ENCODE data around the gene TNFSF10.
A peak's percentile ranks its signal among the peaks of the same experiment; 100 is the strongest.

The TNFSF10 gene

DNA sequence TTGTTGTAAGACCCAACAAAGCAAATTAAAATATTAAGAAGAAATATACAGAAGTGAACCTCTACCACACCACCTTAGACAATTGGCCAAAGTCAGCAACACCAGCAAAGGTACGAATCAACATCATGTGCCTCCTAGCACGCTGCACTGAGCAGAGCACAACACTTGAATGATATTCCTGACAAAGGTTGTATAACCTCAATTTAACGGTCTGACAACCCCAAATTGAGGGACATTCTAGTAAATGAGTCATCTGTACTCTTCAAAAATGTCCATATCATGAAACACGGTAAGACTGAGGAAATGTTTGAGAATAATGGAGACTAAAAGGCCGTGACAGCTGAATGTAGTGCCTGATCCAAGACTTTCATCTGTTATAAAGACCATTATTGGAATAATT, 41.3 kb upstream of the TNFSF10 start:
- Histone ChIP-seq H2BK120ac (ENCODE audit: insufficient read depth, low read length, poor library complexity) (no peak overlapping the region), H3K4ac (ENCODE audit: low read depth, low read length) (no peak overlapping the region), H3K4me3 (ENCODE audit: low read depth, low read length) (no peak overlapping the region), H2AK5ac (ENCODE audit: low read length) (no peak overlapping the region), H3K14ac (ENCODE audit: low read length) (no peak overlapping the region), H2AFZ (ENCODE audit: insufficient read depth, low read length, poor library complexity) (no peak overlapping the region), H3K4me2 (ENCODE audit: low read length) (no peak overlapping the region), H4K91ac (ENCODE audit: low read depth, low read length) (no peak overlapping the region), H2BK5ac (ENCODE audit: low read depth, low read length, poor library complexity) (no peak overlapping the region), H4K8ac (ENCODE audit: low read depth, low read length) (no peak overlapping the region), H3K4me1 (ENCODE audit: control insufficient read depth in 1 of 2, insufficient read depth in 2 of 2, low read length in 2 of 2) (no peaks in the 10 kb centered on the region), H2BK12ac (ENCODE audit: low read length) (no peak overlapping the region), H3K36me3 (ENCODE audit: control insufficient read depth in 1 of 2, insufficient read depth in 2 of 2, low read length in 2 of 2) (no peaks in the 10 kb centered on the region), H3K9ac (ENCODE audit: low read length) (no peak overlapping the region), H3K9me3 (ENCODE audit: insufficient read depth, low read depth, low read length) (no peaks in the 10 kb centered on the region), H3K27ac (ENCODE audit: low read depth, low read length) (no peak overlapping the region), H4K12ac (ENCODE audit: low read depth, low read length) (no peak overlapping the region), H3K79me1 (ENCODE audit: low read length) (no peaks in the 10 kb centered on the region), H3K18ac (ENCODE audit: low read length) (no peak overlapping the region), H3K79me2 (ENCODE audit: control insufficient read depth, insufficient read depth, low read length, poor library complexity) (no peaks in the 10 kb centered on the region), H3K23ac (ENCODE audit: low read length) (no peak overlapping the region), H3K27me3 (ENCODE audit: insufficient read depth, low read length) (no peaks in the 10 kb centered on the region)
- DNase-seq = no peak
- WGBS (ENCODE audit: extremely low coverage, insufficient coverage, insufficient read length) = no CpG with 5 or more reads among the region's 5 CpGs

DNA sequence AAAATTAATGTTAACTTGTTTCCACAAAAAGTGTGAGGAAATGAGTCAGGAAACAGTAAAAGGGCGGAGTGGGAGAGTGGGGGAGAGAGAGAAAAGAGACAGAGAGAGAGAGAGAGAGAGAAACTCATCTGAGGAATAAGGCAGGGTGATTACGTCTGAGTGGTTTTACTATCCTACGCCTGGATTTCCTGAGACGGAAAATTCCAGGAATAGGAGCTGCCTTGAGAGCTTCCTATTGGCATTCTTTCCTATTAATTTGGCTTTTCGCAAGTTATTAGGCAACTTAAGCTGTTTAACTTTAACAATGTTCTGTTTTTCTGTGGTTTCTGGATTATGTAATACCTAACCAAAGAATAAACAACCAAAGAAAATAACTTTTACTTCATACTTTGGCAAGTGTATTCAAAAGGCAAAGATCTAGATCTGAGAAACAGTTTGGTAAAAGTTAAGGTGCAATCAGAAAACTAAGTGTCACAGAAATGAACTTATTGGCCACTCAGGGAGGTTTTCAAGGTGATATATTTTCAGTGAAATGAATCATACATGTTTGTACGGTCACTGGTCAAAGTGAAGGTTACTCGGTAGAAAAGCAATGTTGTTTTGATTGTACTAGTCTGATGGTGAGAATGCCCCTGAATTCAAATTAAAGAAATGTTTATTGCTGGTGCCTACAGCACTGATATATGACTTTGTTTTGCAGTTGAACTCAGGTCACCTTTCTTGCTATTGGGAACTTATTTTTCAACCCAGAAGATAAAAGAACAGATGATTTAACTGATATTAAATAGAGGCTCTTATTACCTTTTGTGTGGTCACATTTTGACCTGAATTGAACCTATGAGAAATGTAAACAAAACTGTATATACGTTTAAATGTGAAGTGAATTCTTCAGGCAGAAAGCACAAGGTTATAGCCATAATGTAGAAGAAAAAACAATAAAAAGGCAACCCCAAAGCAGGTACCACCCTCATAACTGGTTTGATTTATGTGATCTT, 39.9 kb upstream of the TNFSF10 start:
- no peak overlapping the region for H2AK5ac ChIP-seq (ENCODE audit: low read length)
- H3K79me1 ChIP-seq (ENCODE audit: low read length) = no peaks in the 10 kb centered on the region
- no peak overlapping the region for H4K8ac ChIP-seq (ENCODE audit: low read depth, low read length)
- H3K79me2 ChIP-seq (ENCODE audit: control insufficient read depth, insufficient read depth, low read length, poor library complexity) = no peaks in the 10 kb centered on the region
- no peak overlapping the region for H3K4ac ChIP-seq (ENCODE audit: low read depth, low read length)
- no peak overlapping the region for H4K91ac ChIP-seq (ENCODE audit: low read depth, low read length)
- peak; percentile 48 to 81 for DNase-seq
- no peak overlapping the region for H3K4me3 ChIP-seq (ENCODE audit: low read depth, low read length)
- no peak overlapping the region for H3K4me2 ChIP-seq (ENCODE audit: low read length)
- H3K4me1 ChIP-seq (ENCODE audit: control insufficient read depth in 1 of 2, insufficient read depth in 2 of 2, low read length in 2 of 2) = no peaks in the 10 kb centered on the region
- no peak overlapping the region for H3K18ac ChIP-seq (ENCODE audit: low read length)
- H2BK120ac ChIP-seq (ENCODE audit: insufficient read depth, low read length, poor library complexity) = no peak overlapping the region
- no peaks in the 10 kb centered on the region for H3K27me3 ChIP-seq (ENCODE audit: insufficient read depth, low read length)
- H3K14ac ChIP-seq (ENCODE audit: low read length) = no peak overlapping the region
- H2AFZ ChIP-seq (ENCODE audit: insufficient read depth, low read length, poor library complexity) = no peak overlapping the region
- H3K36me3 ChIP-seq (ENCODE audit: control insufficient read depth in 1 of 2, insufficient read depth in 2 of 2, low read length in 2 of 2) = no peaks in the 10 kb centered on the region
- no peak overlapping the region for H4K12ac ChIP-seq (ENCODE audit: low read depth, low read length)
- H3K23ac ChIP-seq (ENCODE audit: low read length) = no peak overlapping the region
- H3K9me3 ChIP-seq (ENCODE audit: insufficient read depth, low read depth, low read length) = no peaks in the 10 kb centered on the region
- WGBS (ENCODE audit: extremely low coverage, insufficient coverage, insufficient read length) = no CpG with 5 or more reads among the region's 8 CpGs
- no peak overlapping the region for H2BK12ac ChIP-seq (ENCODE audit: low read length)
- H3K9ac ChIP-seq (ENCODE audit: low read length) = no peak overlapping the region
- H3K27ac ChIP-seq (ENCODE audit: low read depth, low read length) = no peak overlapping the region
- no peak overlapping the region for H2BK5ac ChIP-seq (ENCODE audit: low read depth, low read length, poor library complexity)

DNA sequence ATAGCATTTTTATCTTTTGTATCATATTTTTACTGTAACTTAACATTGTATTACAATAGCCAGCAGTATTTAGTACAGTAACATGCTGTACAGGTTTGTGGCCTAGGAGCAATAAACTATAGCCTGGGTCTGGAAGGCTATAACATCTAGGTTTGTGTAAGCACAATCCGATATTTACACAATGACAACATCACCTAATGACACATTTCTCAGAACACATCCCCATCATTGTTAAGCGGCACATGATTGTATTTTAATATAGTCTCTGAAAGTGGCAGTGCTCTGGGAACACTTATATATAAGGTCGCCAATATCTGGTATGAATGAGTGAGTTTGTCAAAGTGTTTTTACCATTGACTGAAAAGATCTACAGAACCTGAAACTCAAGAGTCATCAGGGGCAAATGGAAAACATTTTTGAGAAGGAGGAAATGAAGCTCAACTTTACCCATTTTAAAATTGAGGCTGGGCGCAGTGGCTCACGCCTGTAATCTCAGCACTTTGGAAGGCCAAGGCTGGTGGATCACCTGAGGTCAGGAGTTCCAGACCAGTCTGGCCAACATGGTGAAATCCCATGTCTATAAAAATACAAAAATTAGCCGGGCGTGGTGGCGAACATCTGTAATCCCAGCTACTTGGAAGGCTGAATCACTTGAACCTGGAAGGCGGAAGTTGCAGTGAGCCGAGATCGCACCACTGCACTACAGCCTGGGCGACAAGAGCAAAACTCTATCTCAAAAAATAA, 38.8 kb upstream of the TNFSF10 start:
- Histone ChIP-seq H3K27me3 (ENCODE audit: insufficient read depth, low read length) (no peaks in the 10 kb centered on the region), H4K91ac (ENCODE audit: low read depth, low read length) (no peak overlapping the region), H3K4me1 (ENCODE audit: control insufficient read depth in 1 of 2, insufficient read depth in 2 of 2, low read length in 2 of 2) (no peaks in the 10 kb centered on the region), H3K9ac (ENCODE audit: low read length) (no peak overlapping the region), H3K79me1 (ENCODE audit: low read length) (no peaks in the 10 kb centered on the region), H3K4me3 (ENCODE audit: low read depth, low read length) (no peak overlapping the region), H3K4me2 (ENCODE audit: low read length) (no peak overlapping the region), H2BK12ac (ENCODE audit: low read length) (no peak overlapping the region), H3K79me2 (ENCODE audit: control insufficient read depth, insufficient read depth, low read length, poor library complexity) (no peaks in the 10 kb centered on the region), H3K27ac (ENCODE audit: low read depth, low read length) (no peak overlapping the region), H2BK120ac (ENCODE audit: insufficient read depth, low read length, poor library complexity) (no peak overlapping the region), H3K23ac (ENCODE audit: low read length) (no peak overlapping the region), H4K12ac (ENCODE audit: low read depth, low read length) (no peak overlapping the region), H2AK5ac (ENCODE audit: low read length) (no peak overlapping the region), H3K18ac (ENCODE audit: low read length) (no peak overlapping the region), H2AFZ (ENCODE audit: insufficient read depth, low read length, poor library complexity) (no peak overlapping the region), H3K4ac (ENCODE audit: low read depth, low read length) (no peak overlapping the region), H3K9me3 (ENCODE audit: insufficient read depth, low read depth, low read length) (no peaks in the 10 kb centered on the region), H3K36me3 (ENCODE audit: control insufficient read depth in 1 of 2, insufficient read depth in 2 of 2, low read length in 2 of 2) (no peaks in the 10 kb centered on the region), H2BK5ac (ENCODE audit: low read depth, low read length, poor library complexity) (no peak overlapping the region), H3K14ac (ENCODE audit: low read length) (no peak overlapping the region), H4K8ac (ENCODE audit: low read depth, low read length) (no peak overlapping the region)
- DNase-seq = peak; percentile 61 to 74
- no CpG with 5 or more reads among the region's 12 CpGs for WGBS (ENCODE audit: extremely low coverage, insufficient coverage, insufficient read length)

DNA sequence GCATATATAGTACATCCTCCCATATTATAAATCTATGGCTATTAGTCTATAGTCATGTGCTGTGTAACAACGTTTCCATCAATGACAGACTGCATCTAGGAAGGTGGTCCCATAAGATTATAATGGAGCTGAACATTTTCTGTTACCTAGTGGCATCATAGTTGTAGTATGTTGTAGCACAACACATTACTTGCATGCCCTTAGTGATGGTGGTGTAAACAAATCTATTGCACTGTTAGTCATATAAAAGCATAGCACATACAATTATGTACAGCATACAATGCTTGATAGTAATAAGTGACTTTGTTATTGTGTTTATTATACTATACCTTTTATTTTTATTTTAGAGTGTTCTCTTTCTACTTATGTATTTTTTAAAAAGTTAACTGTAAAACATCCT, 37.4 kb upstream of the TNFSF10 start:
- Histone ChIP-seq H4K8ac (ENCODE audit: low read depth, low read length) (no peak overlapping the region), H3K23ac (ENCODE audit: low read length) (no peak overlapping the region), H3K36me3 (ENCODE audit: control insufficient read depth in 1 of 2, insufficient read depth in 2 of 2, low read length in 2 of 2) (no peaks in the 10 kb centered on the region), H3K27me3 (ENCODE audit: insufficient read depth, low read length) (no peaks in the 10 kb centered on the region), H3K9ac (ENCODE audit: low read length) (no peak overlapping the region), H3K18ac (ENCODE audit: low read length) (no peak overlapping the region), H2BK12ac (ENCODE audit: low read length) (no peak overlapping the region), H3K4ac (ENCODE audit: low read depth, low read length) (no peak overlapping the region), H3K9me3 (ENCODE audit: insufficient read depth, low read depth, low read length) (no peaks in the 10 kb centered on the region), H3K4me1 (ENCODE audit: control insufficient read depth in 1 of 2, insufficient read depth in 2 of 2, low read length in 2 of 2) (no peaks in the 10 kb centered on the region), H2AK5ac (ENCODE audit: low read length) (no peak overlapping the region), H2AFZ (ENCODE audit: insufficient read depth, low read length, poor library complexity) (no peak overlapping the region), H3K79me2 (ENCODE audit: control insufficient read depth, insufficient read depth, low read length, poor library complexity) (no peaks in the 10 kb centered on the region), H4K12ac (ENCODE audit: low read depth, low read length) (no peak overlapping the region), H3K27ac (ENCODE audit: low read depth, low read length) (no peak overlapping the region), H3K14ac (ENCODE audit: low read length) (no peak overlapping the region), H3K79me1 (ENCODE audit: low read length) (no peaks in the 10 kb centered on the region), H3K4me2 (ENCODE audit: low read length) (no peak overlapping the region), H2BK5ac (ENCODE audit: low read depth, low read length, poor library complexity) (no peak overlapping the region), H3K4me3 (ENCODE audit: low read depth, low read length) (no peak overlapping the region), H2BK120ac (ENCODE audit: insufficient read depth, low read length, poor library complexity) (no peak overlapping the region), H4K91ac (ENCODE audit: low read depth, low read length) (no peak overlapping the region)
- WGBS (ENCODE audit: extremely low coverage, insufficient coverage, insufficient read length) = no CpG with 5 or more reads among the region's 1 CpG
- peak in 1 of 2 donors; percentile 52 for DNase-seq

Data from trophoblast cell (in vitro differentiated cells and primary cell).